ENCODE measurements around the gene VWA2.

GRCh38 chr10:114284346-114285071 is 45.5 kb downstream of the VWA2 start:
- TF ChIP-seq CTCF (conservative IDR thresholded peaks at IDR 0.05; ENCODE audit: low read length), result no peak
- no peak for TF ChIP-seq EZH2phosphoT487 (IDR thresholded peaks at IDR 0.05; ENCODE audit: borderline replicate concordance)
